ENCODE data around the gene SMIM20.
"Not testable (repeated sequence)": the region's sequence is repeated elsewhere in the genome, so short reads cannot be mapped to it uniquely, and the experiment has no call there.

Gene SMIM20

GRCh38 chr4:25892796-25893195 lies 21.2 kb upstream of the SMIM20 start:
- no peak overlapping the region for H3K4me3 ChIP-seq (ENCODE audit: low read depth, low read length)
- no peak for TF ChIP-seq CTCF (IDR thresholded peaks at IDR 0.05; ENCODE audit: low read depth, low read length)

GRCh38 chr4:25896776-25897539 lies 17.1 kb upstream of the SMIM20 start:
- H3K4me3 ChIP-seq (ENCODE audit: low read depth, low read length) = no peak overlapping the region
- TF ChIP-seq CTCF (IDR thresholded peaks at IDR 0.05; ENCODE audit: low read depth, low read length) = no peak

- no peak for TF ChIP-seq CTCF (IDR thresholded peaks at IDR 0.05; ENCODE audit: low read depth, low read length)
- H3K4me3 ChIP-seq (ENCODE audit: low read depth, low read length) = no peak overlapping the region
Measured at GRCh38 chr4:25900310-25900709, 13.7 kb upstream of the SMIM20 start.

GRCh38 chr4:25901030-25901430 lies 13.0 kb upstream of the SMIM20 start:
- no peak for TF ChIP-seq CTCF (IDR thresholded peaks at IDR 0.05; ENCODE audit: low read depth, low read length)
- no peak overlapping the region for H3K4me3 ChIP-seq (ENCODE audit: low read depth, low read length)

- TF ChIP-seq CTCF (IDR thresholded peaks at IDR 0.05; ENCODE audit: low read depth, low read length) = no peak
- H3K4me3 ChIP-seq (ENCODE audit: low read depth, low read length) = no peak overlapping the region
Measured at GRCh38 chr4:25903900-25904747, 9.9 kb upstream of the SMIM20 start.

- no peak for TF ChIP-seq CTCF (IDR thresholded peaks at IDR 0.05; ENCODE audit: low read depth, low read length)
- no peak overlapping the region for H3K4me3 ChIP-seq (ENCODE audit: low read depth, low read length)
Measured at GRCh38 chr4:25904748-25905082, 9.3 kb upstream of the SMIM20 start.

GRCh38 chr4:25905371-25905770 lies 8.6 kb upstream of the SMIM20 start:
- TF ChIP-seq CTCF (IDR thresholded peaks at IDR 0.05; ENCODE audit: low read depth, low read length) = no peak
- no peak overlapping the region for H3K4me3 ChIP-seq (ENCODE audit: low read depth, low read length)

- H3K4me3 ChIP-seq (ENCODE audit: low read depth, low read length) = not testable (repeated sequence)
Measured at GRCh38 chr4:25906113-25906512, 7.9 kb upstream of the SMIM20 start.
